ENCODE results near the gene CFAP251. TPM values are rescaled to one million over a fixed set of nuclear protein-coding genes. Genes with fewer than 3 reads are reported as not detected.

Gene CFAP251
- total and polyA plus RNA-seq, 2 donors (not counting 3 experiments of a cell fraction or from before 2014, with no cell fraction given) = 3.3 to 4.0 TPM

- Histone ChIP-seq H3K9ac (replicated peaks; ENCODE audit: extremely low read depth, insufficient read depth, low read length) (no peak overlapping the region), H3K4me1 (ENCODE audit: control insufficient read depth, extremely low read depth, insufficient read depth, low read length) (no peaks in the 10 kb centered on the region), H3K27ac (ENCODE audit: insufficient read depth, low read depth, low read length) (no peak overlapping the region), H4K20me1 (replicated peaks; ENCODE audit: control insufficient read depth, extremely low read depth, insufficient read depth, low read length) (no peaks in the 10 kb centered on the region), H2AFZ (ENCODE audit: low read depth, low read length) (no peak overlapping the region), H3K4me2 (ENCODE audit: insufficient read depth, low read length) (no peak overlapping the region), H3K36me3 (ENCODE audit: control insufficient read depth in 2 of 2, extremely low read depth in 1 of 2, insufficient read depth in 2 of 2, low read length in 2 of 2) (no peaks in the 10 kb centered on the region), H3K9me3 (replicated peaks; ENCODE audit: control insufficient read depth, insufficient read depth, low read length) (no peaks in the 10 kb centered on the region), H3K79me2 (ENCODE audit: control insufficient read depth, insufficient read depth, low read length) (no peaks in the 10 kb centered on the region), H3K27me3 (ENCODE audit: control insufficient read depth in 2 of 2, insufficient read depth in 2 of 2, low read length in 2 of 2) (no peaks in the 10 kb centered on the region), H3K9me1 (replicated peaks; ENCODE audit: control insufficient read depth, extremely low read depth, insufficient read depth, low read length) (no peaks in the 10 kb centered on the region), H3K4me3 (replicated peaks in 1 of 3; ENCODE audit: insufficient read depth in 1 of 3, low read depth in 1 of 3, low read length in 3 of 3) (no peak overlapping the region)
- ChIA-PET CTCF (interaction anchor here (0.9 to 1.5 kb wide), 2 partner anchors 21 to 78 kb away, joined by 4 to 8 read pairs; partner anchors contain the start of gene RHOF), POLR2A (no interaction called here)
- dilution Hi-C loops (cut with MboI; ENCODE audit: extremely low pct_ligation_motif_present, low sequenced_read_pairs) (no loop called here), intact Hi-C loops (cut with micrococcal nuclease) (no loop called here)
- DNase-seq (ENCODE audit: low read depth, low spot score) (no peak), FAIRE-seq (no peak)
- BruUV-seq (replicated peaks) = no TSS peak
- TF ChIP-seq EZH2 (IDR thresholded peaks at IDR 0.05; ENCODE audit: borderline replicate concordance, low read depth, low read length, severe bottlenecking) (no peak), POLR2AphosphoS5 (IDR thresholded peaks at IDR 0.05; ENCODE audit: insufficient read depth, low read depth, low read length) (no peak), GATA2 (IDR thresholded peaks at IDR 0.05; ENCODE audit: insufficient read depth, insufficient read length, low read depth, low read length) (no peak), POLR2A (IDR thresholded peaks at IDR 0.05; ENCODE audit: low read depth, low read length) (no peak), JUN (IDR thresholded peaks at IDR 0.05; ENCODE audit: borderline replicate concordance, insufficient read depth, insufficient read length, low read depth) (no peak), FOS (IDR thresholded peaks at IDR 0.05; ENCODE audit: borderline replicate concordance, insufficient read depth, low read length) (no peak), MYC (IDR thresholded peaks at IDR 0.05; ENCODE audit: low read depth, low read length) (no peak)
- TF ChIP-seq, protein P1, sequence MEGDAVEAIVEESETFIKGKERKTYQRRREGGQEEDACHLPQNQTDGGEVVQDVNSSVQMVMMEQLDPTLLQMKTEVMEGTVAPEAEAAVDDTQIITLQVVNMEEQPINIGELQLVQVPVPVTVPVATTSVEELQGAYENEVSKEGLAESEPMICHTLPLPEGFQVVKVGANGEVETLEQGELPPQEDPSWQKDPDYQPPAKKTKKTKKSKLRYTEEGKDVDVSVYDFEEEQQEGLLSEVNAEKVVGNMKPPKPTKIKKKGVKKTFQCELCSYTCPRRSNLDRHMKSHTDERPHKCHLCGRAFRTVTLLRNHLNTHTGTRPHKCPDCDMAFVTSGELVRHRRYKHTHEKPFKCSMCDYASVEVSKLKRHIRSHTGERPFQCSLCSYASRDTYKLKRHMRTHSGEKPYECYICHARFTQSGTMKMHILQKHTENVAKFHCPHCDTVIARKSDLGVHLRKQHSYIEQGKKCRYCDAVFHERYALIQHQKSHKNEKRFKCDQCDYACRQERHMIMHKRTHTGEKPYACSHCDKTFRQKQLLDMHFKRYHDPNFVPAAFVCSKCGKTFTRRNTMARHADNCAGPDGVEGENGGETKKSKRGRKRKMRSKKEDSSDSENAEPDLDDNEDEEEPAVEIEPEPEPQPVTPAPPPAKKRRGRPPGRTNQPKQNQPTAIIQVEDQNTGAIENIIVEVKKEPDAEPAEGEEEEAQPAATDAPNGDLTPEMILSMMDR (IDR thresholded peaks at IDR 0.05; ENCODE audit: extremely low read depth in 1 of 2, insufficient read depth in 1 of 2, low read depth in 1 of 2, low read length in 2 of 2) = no peak
- TF ChIP-seq, protein P2, sequence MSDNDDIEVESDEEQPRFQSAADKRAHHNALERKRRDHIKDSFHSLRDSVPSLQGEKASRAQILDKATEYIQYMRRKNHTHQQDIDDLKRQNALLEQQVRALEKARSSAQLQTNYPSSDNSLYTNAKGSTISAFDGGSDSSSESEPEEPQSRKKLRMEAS (IDR thresholded peaks at IDR 0.05; ENCODE audit: insufficient read depth, insufficient read length) = no peak
Measured at GRCh38 chr12:121871467-121871866, 46.9 kb upstream of the CFAP251 start.
